ENCODE results near the gene SAMD4B.

The SAMD4B gene

DNA sequence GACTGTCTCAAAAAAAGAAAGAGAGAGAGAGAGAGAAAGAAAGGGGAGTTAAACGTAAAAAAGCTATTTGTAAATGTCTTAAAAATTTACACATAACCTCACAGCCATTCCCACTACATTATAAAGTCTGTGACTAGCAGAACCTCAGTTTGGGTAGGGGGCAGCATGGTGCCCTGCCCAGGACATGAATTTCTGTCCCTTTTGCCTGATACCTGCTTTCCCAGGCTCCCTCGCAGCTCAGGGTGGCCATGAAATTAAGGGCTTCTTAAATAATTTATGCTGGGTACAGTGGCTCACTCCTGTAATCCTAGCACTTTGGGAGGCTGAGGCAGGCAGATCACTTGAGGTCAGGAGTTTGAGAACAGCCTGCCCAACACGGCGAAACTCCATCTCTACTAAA, 41.2 kb upstream of the SAMD4B start:
- H3K4me3 ChIP-seq = no peak overlapping the region
- TF ChIP-seq EZH2 (IDR thresholded peaks at IDR 0.05) = no peak
- TF ChIP-seq POLR2AphosphoS5 (IDR thresholded peaks at IDR 0.05; ENCODE audit: borderline replicate concordance, low read depth, low read length) = no peak
- no peak for TF ChIP-seq FOXP2 (optimal IDR thresholded peaks at IDR 0.05; ENCODE audit: control extremely low read depth, extremely low read length, insufficient read depth)
- no peak for DNase-seq (ENCODE audit: low read depth, low spot score)
- H3K36me3 ChIP-seq (ENCODE audit: insufficient read depth, low read length) = no peaks in the 10 kb centered on the region
- no peak overlapping the region for H3K27ac ChIP-seq
- no peaks in the 10 kb centered on the region for H3K9me3 ChIP-seq (ENCODE audit: low read depth, low read length)
- H3K9ac ChIP-seq (ENCODE audit: insufficient read length) = no peak overlapping the region

DNA sequence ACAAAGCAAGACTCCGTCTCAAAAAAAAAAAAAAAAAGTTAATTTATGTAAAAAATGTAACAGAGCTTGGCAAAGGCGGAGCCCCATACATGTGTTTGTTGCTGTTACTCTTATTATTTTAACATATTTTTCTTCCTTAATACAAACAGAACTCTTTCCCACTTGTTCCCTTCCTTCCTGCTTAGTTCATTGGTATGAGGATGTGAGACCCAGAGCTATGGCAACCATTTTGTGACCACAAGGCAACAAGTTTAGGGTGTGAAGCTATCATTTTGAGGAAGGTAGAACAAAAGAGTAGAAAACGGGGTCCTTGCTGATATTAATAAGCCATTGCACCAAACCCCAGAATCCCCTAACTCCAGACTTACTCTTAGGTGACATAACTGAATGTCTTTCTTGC, 40.7 kb upstream of the SAMD4B start:
- Histone ChIP-seq H3K27ac (no peak overlapping the region), H3K36me3 (ENCODE audit: insufficient read depth, low read length) (no peaks in the 10 kb centered on the region), H3K4me3 (no peak overlapping the region), H3K9me3 (ENCODE audit: low read depth, low read length) (no peaks in the 10 kb centered on the region), H3K9ac (ENCODE audit: insufficient read length) (no peak overlapping the region)
- no peak for DNase-seq (ENCODE audit: low read depth, low spot score)
- TF ChIP-seq EZH2 (IDR thresholded peaks at IDR 0.05) = no peak
- no peak for TF ChIP-seq FOXP2 (optimal IDR thresholded peaks at IDR 0.05; ENCODE audit: control extremely low read depth, extremely low read length, insufficient read depth)
- TF ChIP-seq POLR2AphosphoS5 (IDR thresholded peaks at IDR 0.05; ENCODE audit: borderline replicate concordance, low read depth, low read length) = no peak

DNA sequence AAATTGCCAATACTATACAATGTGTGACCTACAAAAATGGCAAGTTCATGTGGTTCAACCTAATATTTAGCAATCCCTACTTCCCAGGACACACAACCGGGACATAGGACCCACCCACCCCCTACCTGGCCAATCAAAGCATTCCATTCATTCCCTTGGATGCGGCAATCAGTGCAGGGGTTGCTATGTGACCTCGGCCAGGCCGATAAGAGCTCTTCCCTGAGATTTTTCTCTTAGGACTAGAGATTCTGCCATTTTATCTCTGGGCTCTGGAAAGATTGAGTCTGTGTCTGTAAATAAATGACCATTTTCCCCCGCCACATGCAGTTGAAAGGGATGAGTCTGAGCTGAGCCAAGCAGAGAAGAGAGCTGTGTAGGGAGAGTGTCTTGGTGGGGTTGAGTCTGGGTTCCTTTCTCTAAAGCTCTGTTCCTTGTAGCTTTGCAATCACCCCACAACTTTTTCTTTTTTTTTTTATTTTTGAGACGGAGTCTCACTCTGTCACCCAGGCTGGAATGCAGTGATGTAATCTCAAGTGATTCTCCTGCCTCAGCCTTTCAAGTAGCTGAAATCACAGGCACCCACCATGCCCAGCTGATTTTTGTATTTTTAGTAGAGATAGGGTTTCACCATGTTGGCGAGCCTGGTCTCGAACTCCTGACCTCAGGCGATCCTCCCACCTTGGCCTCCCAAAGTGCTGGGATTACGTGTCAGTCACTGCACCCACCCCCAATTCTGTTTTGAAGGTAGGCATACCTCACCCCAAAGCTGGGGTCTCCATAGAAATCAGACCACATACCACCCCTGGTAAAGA, 38.6 kb upstream of the SAMD4B start:
- TF ChIP-seq EZH2 (IDR thresholded peaks at IDR 0.05) = no peak
- no peak for TF ChIP-seq POLR2AphosphoS5 (IDR thresholded peaks at IDR 0.05; ENCODE audit: borderline replicate concordance, low read depth, low read length)
- Histone ChIP-seq H3K36me3 (ENCODE audit: insufficient read depth, low read length) (no peaks in the 10 kb centered on the region), H3K27ac (no peak overlapping the region), H3K9me3 (ENCODE audit: low read depth, low read length) (no peaks in the 10 kb centered on the region), H3K9ac (ENCODE audit: insufficient read length) (no peak overlapping the region), H3K4me3 (no peak overlapping the region)
- no peak for DNase-seq (ENCODE audit: low read depth, low spot score)

DNA sequence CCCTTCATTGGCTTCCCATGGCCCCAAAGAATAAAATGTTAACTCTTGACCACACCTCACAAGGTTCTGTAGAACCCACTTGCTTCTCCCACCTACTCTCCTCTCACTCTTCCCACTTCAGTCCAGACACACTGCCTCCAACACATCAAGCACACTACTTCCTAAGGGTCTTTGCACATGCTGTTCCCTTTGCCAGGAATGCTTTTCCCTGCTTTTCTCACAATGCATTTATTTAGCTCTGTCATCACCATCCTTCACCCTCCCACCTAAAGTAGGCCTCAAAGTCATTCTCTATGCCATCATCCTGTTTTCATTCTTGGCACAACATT, 38.1 kb upstream of the SAMD4B start:
- DNase-seq (ENCODE audit: low read depth, low spot score) = no peak
- Histone ChIP-seq H3K9me3 (ENCODE audit: low read depth, low read length) (no peaks in the 10 kb centered on the region), H3K36me3 (ENCODE audit: insufficient read depth, low read length) (no peaks in the 10 kb centered on the region), H3K9ac (ENCODE audit: insufficient read length) (no peak overlapping the region), H3K4me3 (no peak overlapping the region), H3K27ac (no peak overlapping the region)
- TF ChIP-seq POLR2AphosphoS5 (IDR thresholded peaks at IDR 0.05; ENCODE audit: borderline replicate concordance, low read depth, low read length) = no peak
- no peak for TF ChIP-seq FOXP2 (optimal IDR thresholded peaks at IDR 0.05; ENCODE audit: control extremely low read depth, extremely low read length, insufficient read depth)
- no peak for TF ChIP-seq EZH2 (IDR thresholded peaks at IDR 0.05)

DNA sequence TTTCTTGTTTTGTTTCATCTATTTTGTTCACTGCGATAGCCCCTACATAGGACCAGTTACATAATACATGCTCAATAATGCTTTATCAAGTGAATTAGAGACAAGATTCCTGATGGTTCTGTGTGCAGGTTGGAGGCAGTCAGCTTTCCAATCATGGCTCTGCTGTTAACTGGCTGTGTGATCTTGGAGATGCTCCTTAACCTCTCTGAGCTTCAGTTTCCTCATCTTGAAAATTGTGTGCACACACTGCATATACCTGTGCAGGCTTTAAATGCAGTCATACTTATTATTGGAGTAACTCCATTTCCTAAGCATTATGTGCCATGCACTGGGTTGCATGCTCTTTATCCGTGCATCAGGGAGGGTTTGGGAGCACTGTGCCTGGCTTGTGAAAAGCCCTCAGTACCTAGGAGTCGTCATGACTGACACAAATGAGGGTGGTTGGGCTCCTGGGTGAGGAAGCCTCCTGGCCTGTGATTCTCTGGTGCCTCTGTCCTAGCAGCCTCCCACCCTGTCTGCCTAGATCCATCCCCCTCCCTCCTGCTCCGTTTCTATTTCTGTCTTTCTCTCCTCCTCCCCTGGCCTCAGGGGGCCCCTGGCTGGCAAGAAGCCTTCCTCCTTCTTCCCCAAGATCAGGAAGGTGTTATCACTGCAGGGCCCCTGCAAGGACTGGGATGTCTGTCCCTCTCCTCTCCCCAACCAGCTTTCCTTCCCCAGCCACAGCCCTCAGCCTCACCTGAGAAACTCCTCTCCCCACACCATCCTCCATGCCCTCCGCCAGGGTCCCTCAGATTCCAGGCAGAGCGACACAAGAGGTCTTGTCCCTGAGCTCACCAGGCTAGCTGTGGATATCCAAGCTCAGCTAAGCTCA, 37.3 kb upstream of the SAMD4B start:
- Histone ChIP-seq H3K36me3 (ENCODE audit: insufficient read depth, low read length) (no peaks in the 10 kb centered on the region), H3K9ac (ENCODE audit: insufficient read length) (no peak overlapping the region), H3K9me3 (ENCODE audit: low read depth, low read length) (no peaks in the 10 kb centered on the region), H3K27ac (no peak overlapping the region), H3K4me3 (no peak overlapping the region)
- DNase-seq (ENCODE audit: low read depth, low spot score) = no peak
- TF ChIP-seq EZH2 (IDR thresholded peaks at IDR 0.05) (no peak), FOXP2 (optimal IDR thresholded peaks at IDR 0.05; ENCODE audit: control extremely low read depth, extremely low read length, insufficient read depth) (no peak), POLR2AphosphoS5 (IDR thresholded peaks at IDR 0.05; ENCODE audit: borderline replicate concordance, low read depth, low read length) (no peak)

- TF ChIP-seq FOXP2 (optimal IDR thresholded peaks at IDR 0.05; ENCODE audit: control extremely low read depth, extremely low read length, insufficient read depth) = no peak
- no peak for TF ChIP-seq EZH2 (IDR thresholded peaks at IDR 0.05)
- TF ChIP-seq POLR2AphosphoS5 (IDR thresholded peaks at IDR 0.05; ENCODE audit: borderline replicate concordance, low read depth, low read length) = no peak
Measured at GRCh38 chr19:39306075-39306474, 36.1 kb upstream of the SAMD4B start.

GRCh38 chr19:39307046-39307821, 35.0 kb upstream of the SAMD4B start:
- Histone ChIP-seq H3K9me3 (ENCODE audit: low read depth, low read length) (no peaks in the 10 kb centered on the region), H3K9ac (ENCODE audit: insufficient read length) (no peak overlapping the region), H3K4me3 (no peak overlapping the region), H3K36me3 (ENCODE audit: insufficient read depth, low read length) (no peaks in the 10 kb centered on the region), H3K27ac (no peak overlapping the region)
- TF ChIP-seq POLR2AphosphoS5 (IDR thresholded peaks at IDR 0.05; ENCODE audit: borderline replicate concordance, low read depth, low read length) (no peak), FOXP2 (optimal IDR thresholded peaks at IDR 0.05; ENCODE audit: control extremely low read depth, extremely low read length, insufficient read depth) (no peak), EZH2 (IDR thresholded peaks at IDR 0.05) (no peak)
- no peak for DNase-seq (ENCODE audit: low read depth, low spot score)

More at GRCh38 chr19:39306075-39306474, 36.1 kb upstream of the SAMD4B start:
- Histone ChIP-seq H3K4me3 (no peak overlapping the region), H3K36me3 (ENCODE audit: insufficient read depth, low read length) (no peaks in the 10 kb centered on the region), H3K9me3 (ENCODE audit: low read depth, low read length) (no peaks in the 10 kb centered on the region), H3K9ac (ENCODE audit: insufficient read length) (no peak overlapping the region), H3K27ac (no peak overlapping the region)
- DNase-seq (ENCODE audit: low read depth, low spot score) = no peak
